ENCODE data around the gene CCDC51.
A peak's percentile ranks its signal among the peaks of the same experiment; 100 is the strongest.
"Not testable (repeated sequence)": the region's sequence is repeated elsewhere in the genome, so short reads cannot be mapped to it uniquely, and the experiment has no call there.

Gene CCDC51

DNA sequence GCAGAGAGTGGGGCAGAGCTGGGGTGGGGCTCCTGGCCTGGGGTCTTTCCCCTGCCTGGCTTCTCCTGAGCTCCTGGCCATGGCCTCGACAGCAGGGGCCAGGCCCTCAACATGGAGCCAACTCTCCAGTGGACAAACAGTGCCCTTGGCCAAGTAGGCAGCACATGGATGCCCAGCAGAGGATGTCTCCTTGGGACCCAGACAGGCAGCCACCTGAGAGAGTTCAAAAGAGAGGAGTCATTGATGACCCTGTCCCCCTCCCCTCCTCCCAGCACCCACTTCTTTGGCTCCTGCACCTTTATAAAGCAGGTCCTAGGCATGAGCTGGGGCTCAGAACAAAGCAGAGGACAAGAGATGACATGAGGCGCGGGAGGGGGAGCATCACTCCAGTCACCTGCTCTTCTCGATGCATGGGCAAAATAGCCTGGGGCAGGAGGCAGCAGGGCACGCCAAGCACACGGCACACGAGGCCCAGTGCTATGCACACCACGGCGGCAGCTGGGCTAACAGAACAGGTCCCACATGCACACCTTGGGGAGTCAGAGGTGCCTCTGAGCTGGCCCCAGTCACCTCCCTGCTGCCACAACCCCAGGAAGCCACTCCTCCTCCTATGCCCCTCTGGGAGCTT is 36.6 kb upstream of the CCDC51 start:
- no peak overlapping the region for H3K4me3 ChIP-seq (ENCODE audit: low read depth, low read length)
- H3K36me3 ChIP-seq (replicated peaks), result no peaks in the 10 kb centered on the region
- no peak overlapping the region for H3K27ac ChIP-seq
- no peak for DNase-seq
- TF ChIP-seq, protein P1, sequence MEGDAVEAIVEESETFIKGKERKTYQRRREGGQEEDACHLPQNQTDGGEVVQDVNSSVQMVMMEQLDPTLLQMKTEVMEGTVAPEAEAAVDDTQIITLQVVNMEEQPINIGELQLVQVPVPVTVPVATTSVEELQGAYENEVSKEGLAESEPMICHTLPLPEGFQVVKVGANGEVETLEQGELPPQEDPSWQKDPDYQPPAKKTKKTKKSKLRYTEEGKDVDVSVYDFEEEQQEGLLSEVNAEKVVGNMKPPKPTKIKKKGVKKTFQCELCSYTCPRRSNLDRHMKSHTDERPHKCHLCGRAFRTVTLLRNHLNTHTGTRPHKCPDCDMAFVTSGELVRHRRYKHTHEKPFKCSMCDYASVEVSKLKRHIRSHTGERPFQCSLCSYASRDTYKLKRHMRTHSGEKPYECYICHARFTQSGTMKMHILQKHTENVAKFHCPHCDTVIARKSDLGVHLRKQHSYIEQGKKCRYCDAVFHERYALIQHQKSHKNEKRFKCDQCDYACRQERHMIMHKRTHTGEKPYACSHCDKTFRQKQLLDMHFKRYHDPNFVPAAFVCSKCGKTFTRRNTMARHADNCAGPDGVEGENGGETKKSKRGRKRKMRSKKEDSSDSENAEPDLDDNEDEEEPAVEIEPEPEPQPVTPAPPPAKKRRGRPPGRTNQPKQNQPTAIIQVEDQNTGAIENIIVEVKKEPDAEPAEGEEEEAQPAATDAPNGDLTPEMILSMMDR (IDR thresholded peaks at IDR 0.05; ENCODE audit: low read depth, low read length, missing control alignments), result no peak
- H3K27me3 ChIP-seq (replicated peaks), result no peaks in the 10 kb centered on the region
- in situ Hi-C loops (cut with HindIII; ENCODE audit: low pct_ligation_motif_present, low sequenced_read_pairs), result no loop called here

DNA sequence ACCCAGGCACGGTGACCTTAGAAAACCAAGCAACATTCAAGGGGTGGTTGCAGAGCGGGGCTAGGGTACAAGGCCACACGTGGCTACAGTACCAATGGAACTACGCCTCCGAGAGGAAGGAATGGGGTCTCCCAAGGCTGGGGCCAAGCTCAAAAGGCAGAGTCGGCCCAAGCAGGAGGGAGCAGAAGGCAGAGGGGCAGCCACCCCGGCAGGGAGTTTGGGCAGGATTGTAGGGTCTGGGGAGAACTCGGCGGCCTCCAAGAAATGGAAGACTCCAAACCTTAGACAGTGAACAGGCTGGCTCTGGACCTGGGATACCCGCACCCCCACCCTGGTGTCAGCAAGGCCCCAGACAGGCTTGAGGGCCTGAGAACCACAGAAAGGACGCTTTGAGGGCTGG is 35.3 kb upstream of the CCDC51 start:
- TF ChIP-seq, protein P1 (IDR thresholded peaks at IDR 0.05; ENCODE audit: low read depth, low read length, missing control alignments), result no peak
- Histone ChIP-seq H3K36me3 (replicated peaks) (no peaks in the 10 kb centered on the region), H3K4me3 (ENCODE audit: low read depth, low read length) (no peak overlapping the region), H3K27me3 (replicated peaks) (no peaks in the 10 kb centered on the region), H3K27ac (no peak overlapping the region)
- in situ Hi-C loops (cut with HindIII; ENCODE audit: low pct_ligation_motif_present, low sequenced_read_pairs), result no loop called here
- DNase-seq, result no peak

DNA sequence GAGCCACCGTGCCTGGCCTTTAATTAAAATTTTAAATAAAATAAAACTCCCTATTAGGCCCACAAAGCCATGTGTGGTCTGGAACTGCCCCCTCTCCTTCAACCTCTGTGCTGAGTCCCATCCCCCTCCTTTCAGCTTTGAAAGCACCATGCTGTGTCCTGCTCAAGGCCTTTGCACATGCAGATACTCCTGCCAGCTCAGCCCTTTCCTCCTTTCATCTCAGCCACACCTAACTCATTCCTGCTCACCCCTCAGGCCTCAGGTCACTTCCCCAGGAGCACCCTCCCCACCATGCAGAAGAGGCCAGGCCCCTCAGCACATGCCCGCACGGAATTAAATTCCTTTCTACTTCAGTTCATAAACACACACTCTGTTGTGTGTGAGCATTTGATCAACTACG is 34.7 kb upstream of the CCDC51 start:
- TF ChIP-seq, protein P1 (IDR thresholded peaks at IDR 0.05; ENCODE audit: low read depth, low read length, missing control alignments), result no peak
- in situ Hi-C loops (cut with HindIII; ENCODE audit: low pct_ligation_motif_present, low sequenced_read_pairs), result no loop called here

DNA sequence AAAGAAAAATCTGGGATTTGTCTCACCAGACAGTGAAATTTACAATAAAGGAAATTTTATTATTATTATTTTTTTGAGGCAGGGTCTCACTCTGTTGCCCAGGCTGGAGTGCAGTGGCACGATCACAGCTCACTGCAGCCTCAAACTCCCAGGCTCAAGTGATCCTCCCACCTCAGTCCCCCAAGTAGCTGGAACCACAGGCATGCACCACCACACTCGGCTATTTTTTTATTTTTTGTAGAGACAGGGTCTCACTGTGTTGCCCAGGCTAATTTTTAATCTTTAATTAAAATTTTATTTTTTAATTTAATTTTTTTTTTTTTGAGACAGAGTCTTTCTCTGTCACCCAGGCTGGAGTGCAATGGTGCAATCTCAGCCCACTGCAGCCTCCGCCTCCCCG is 34.1 kb upstream of the CCDC51 start:
- in situ Hi-C loops (cut with HindIII; ENCODE audit: low pct_ligation_motif_present, low sequenced_read_pairs); H3K27ac ChIP-seq; H3K4me3 ChIP-seq (ENCODE audit: low read depth, low read length); H3K27me3 ChIP-seq (replicated peaks); DNase-seq; H3K36me3 ChIP-seq (replicated peaks): not testable (repeated sequence)

More for the DNA sequence above, 34.7 kb upstream of the CCDC51 start:
- Histone ChIP-seq H3K27ac (no peak overlapping the region), H3K4me3 (ENCODE audit: low read depth, low read length) (no peak overlapping the region), H3K27me3 (replicated peaks) (no peaks in the 10 kb centered on the region), H3K36me3 (replicated peaks) (no peaks in the 10 kb centered on the region)
- DNase-seq, result no peak

DNA sequence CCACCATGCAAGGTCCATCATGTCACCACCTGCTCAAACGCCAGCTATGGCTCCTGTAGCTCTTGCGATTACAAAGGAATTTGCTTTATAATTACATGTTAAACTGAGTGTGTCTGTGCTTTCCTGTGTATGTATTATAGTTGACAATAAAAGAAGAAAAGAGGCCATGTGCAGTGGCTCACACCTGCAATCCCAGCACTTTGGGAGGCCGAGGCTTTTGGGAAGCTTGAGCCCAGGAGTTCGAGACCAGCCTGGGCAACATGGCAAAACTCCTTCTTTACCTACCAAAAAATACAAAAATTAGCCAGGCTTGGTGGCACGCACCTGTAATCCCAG is 33.7 kb upstream of the CCDC51 start:
- in situ Hi-C loops (cut with HindIII; ENCODE audit: low pct_ligation_motif_present, low sequenced_read_pairs), result no loop called here
- TF ChIP-seq, protein P1 (IDR thresholded peaks at IDR 0.05; ENCODE audit: low read depth, low read length, missing control alignments), result no peak

DNA sequence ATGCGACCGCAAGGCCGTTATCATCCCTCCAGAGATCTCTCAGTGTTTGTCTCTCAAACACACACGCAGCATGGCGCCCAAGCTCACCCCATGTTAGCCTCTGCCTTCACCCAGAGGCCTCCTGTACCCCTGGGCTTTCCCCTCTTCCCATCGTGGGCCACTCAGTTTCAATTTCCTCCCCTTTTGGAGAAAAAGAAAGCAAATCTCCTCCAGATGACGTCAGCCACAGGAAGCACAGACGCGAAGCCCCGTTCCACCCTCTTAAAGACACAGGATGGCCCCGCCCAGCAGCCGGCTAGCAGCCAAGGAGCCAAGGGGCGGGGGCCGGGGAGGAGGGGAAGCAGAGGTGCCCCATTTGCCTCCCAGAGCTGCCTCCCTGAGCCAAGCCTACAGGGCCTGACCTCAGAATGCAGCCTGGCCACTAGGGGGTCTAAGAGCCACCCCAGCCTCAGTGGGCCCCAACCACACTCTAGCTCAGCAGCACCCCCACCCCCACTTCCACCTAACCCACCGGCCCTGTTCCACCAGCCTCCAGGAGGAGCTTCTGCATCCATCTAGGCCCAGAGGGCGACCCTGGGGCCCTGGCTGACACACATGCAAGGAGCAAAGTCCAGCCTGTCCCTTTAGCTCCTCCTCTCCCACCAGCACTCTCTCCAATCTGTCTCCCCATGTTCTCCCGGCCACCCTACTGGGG is 33.2 kb upstream of the CCDC51 start:
- Histone ChIP-seq H3K36me3 (replicated peaks) (peaks cover 15% of the 10 kb centered on the region), H3K4me3 (ENCODE audit: low read depth, low read length) (peak overlapping the region; percentile 90), H3K27me3 (replicated peaks) (no peaks in the 10 kb centered on the region), H3K27ac (peak overlapping the region; percentile 88)
- in situ Hi-C loops (cut with HindIII; ENCODE audit: low pct_ligation_motif_present, low sequenced_read_pairs), result no loop called here
- DNase-seq, result peak; percentile 88
- TF ChIP-seq, protein P1 (IDR thresholded peaks at IDR 0.05; ENCODE audit: low read depth, low read length, missing control alignments), result peak; percentile 55

More for the DNA sequence above, 33.7 kb upstream of the CCDC51 start:
- Histone ChIP-seq H3K36me3 (replicated peaks) (peaks cover 10% of the 10 kb centered on the region), H3K4me3 (ENCODE audit: low read depth, low read length) (no peak overlapping the region), H3K27me3 (replicated peaks) (no peaks in the 10 kb centered on the region), H3K27ac (no peak overlapping the region)
- no peak for DNase-seq

Data from brain microvascular endothelial cell (primary cell).